Inferior parietal cortex (tissue), 1 donor: ENCODE data around the gene SLC5A2.
"Not testable (repeated sequence)": the region's sequence is repeated elsewhere in the genome, so short reads cannot be mapped to it uniquely, and the experiment has no call there.

ENCODE experiments used
- DNase-seq: peaks from one replicate; pipeline ENCODE4 v3.0.0-alpha.2; 2016; ENCODE audit errors: extremely low spot score

Gene SLC5A2

GRCh38 chr16:31496670-31497069 is 13.7 kb downstream of the SLC5A2 start:
- no peak for DNase-seq

GRCh38 chr16:31498493-31498892 is 15.6 kb downstream of the SLC5A2 start:
- no peak for DNase-seq

- no peak for DNase-seq
Observed at GRCh38 chr16:31499928-31500327, 17.0 kb downstream of the SLC5A2 start.

GRCh38 chr16:31501226-31501965 is 18.5 kb downstream of the SLC5A2 start:
- no peak for DNase-seq

GRCh38 chr16:31501966-31502348 is 19.0 kb downstream of the SLC5A2 start:
- DNase-seq = no peak

GRCh38 chr16:31502981-31503380 is 20.1 kb downstream of the SLC5A2 start:
- DNase-seq = no peak

- DNase-seq = not testable (repeated sequence)
Observed at GRCh38 chr16:31503555-31503954, 20.6 kb downstream of the SLC5A2 start.

- no peak for DNase-seq
Observed at GRCh38 chr16:31504159-31504558, 21.2 kb downstream of the SLC5A2 start.

GRCh38 chr16:31505483-31505882 is 22.6 kb downstream of the SLC5A2 start:
- DNase-seq = no peak

- no peak for DNase-seq
Observed at GRCh38 chr16:31507617-31507928, 24.6 kb downstream of the SLC5A2 start.

GRCh38 chr16:31507929-31508705 is 25.2 kb downstream of the SLC5A2 start, which contains the start of gene RUSF1:
Gene RUSF1 (minus strand): TSS chr16:31508391. CDS start chr16:31508373, 18 bp downstream.
- peak; percentile 90 for DNase-seq

- no peak for DNase-seq
Observed at GRCh38 chr16:31508706-31509195, 25.8 kb downstream of the SLC5A2 start.

GRCh38 chr16:31513126-31513525 is 30.2 kb downstream of the SLC5A2 start:
- no peak for DNase-seq

- no peak for DNase-seq
Observed at GRCh38 chr16:31513884-31514283, 31.0 kb downstream of the SLC5A2 start.

- no peak for DNase-seq
Observed at GRCh38 chr16:31517800-31518402, 35.0 kb downstream of the SLC5A2 start.

- DNase-seq = no peak
Observed at GRCh38 chr16:31519759-31520431, 37.0 kb downstream of the SLC5A2 start.

- DNase-seq = no peak
Observed at GRCh38 chr16:31521368-31521767, 38.4 kb downstream of the SLC5A2 start.

- DNase-seq = no peak
Observed at GRCh38 chr16:31522071-31522470, 39.1 kb downstream of the SLC5A2 start.

GRCh38 chr16:31523768-31524167 is 40.8 kb downstream of the SLC5A2 start:
- not testable (repeated sequence) for DNase-seq

- no peak for DNase-seq
Observed at GRCh38 chr16:31525113-31525512, 42.2 kb downstream of the SLC5A2 start.

- DNase-seq = no peak
Observed at GRCh38 chr16:31527734-31528274, 44.9 kb downstream of the SLC5A2 start, which contains the start of gene AHSP. Gene AHSP (plus strand): TSS chr16:31527900. CDS start chr16:31528140, 240 bp downstream.
